Measurements from ENCODE around the gene NRG3.

Gene NRG3

DNA sequence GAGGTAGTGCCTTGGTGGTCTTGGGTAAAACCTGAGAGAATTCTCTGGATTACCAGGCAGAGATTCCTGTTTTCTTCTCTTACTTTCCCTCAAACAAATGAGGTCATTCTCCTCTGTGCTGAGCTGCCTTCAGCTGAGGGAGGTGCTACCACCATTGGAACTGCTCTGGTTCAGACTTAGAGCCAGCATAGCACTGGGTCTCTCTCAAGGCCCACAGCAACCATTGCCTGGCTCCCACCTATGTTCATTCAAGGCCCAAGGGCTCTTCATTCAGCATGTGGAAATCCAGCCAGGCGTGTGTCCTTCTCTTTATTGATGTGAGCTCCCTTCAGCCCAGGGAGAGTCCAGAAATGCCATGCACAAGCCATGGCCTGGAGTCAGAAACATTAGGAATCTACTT lies 261.1 kb downstream of the NRG3 start:
- no peak for DNase-seq

- no peak for DNase-seq
Observed at GRCh38 chr10:82144153-82144552, 269.2 kb downstream of the NRG3 start.

GRCh38 chr10:82148764-82149163 lies 273.8 kb downstream of the NRG3 start:
- no peak for DNase-seq

GRCh38 chr10:82149674-82150073 lies 274.7 kb downstream of the NRG3 start:
- no peak for DNase-seq

- DNase-seq, result no peak
Observed at GRCh38 chr10:82150123-82150900, 275.3 kb downstream of the NRG3 start.

DNA sequence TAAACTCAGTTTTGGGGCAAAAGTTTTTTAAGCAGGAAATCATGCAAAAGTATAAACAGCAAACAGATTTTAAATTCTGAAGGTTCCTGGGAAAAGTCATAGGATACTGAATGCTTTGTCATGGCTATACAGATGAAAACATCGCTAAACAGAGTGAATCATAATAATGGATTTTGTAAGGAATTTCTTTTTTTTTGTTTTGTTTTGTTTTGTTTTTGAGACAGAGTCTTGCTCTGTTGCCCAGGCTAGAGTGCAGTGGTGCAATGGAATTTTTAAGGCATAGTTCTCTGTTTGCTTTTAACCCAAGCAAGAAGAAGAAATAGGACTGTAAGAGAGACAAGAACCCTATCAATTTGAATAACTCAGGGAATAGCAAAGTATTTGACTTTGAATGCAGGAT lies 285.3 kb downstream of the NRG3 start:
- DNase-seq, result no peak

- no peak for DNase-seq
Observed at GRCh38 chr10:82161264-82161663, 286.3 kb downstream of the NRG3 start.

GRCh38 chr10:82162549-82163195 lies 287.7 kb downstream of the NRG3 start:
- DNase-seq, result no peak

DNA sequence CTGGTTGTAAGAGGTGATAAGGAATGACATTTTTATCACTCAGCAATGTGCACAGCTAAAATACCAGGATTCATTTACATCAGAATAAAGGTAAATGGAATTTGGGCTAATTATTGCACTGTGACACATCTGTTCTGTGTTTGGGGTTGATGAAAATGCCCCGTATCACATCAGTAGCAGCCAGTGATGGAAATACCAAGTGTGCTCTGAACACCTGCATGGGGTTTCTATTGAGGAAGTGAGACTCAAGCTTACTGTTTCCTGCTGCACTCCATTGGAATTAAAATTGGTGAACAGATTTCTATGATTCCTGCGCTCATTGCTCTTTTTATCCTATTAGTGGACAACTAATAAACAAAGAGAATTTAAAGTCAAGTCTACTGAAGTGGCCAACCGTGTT lies 296.9 kb downstream of the NRG3 start:
- no peak for DNase-seq

DNA sequence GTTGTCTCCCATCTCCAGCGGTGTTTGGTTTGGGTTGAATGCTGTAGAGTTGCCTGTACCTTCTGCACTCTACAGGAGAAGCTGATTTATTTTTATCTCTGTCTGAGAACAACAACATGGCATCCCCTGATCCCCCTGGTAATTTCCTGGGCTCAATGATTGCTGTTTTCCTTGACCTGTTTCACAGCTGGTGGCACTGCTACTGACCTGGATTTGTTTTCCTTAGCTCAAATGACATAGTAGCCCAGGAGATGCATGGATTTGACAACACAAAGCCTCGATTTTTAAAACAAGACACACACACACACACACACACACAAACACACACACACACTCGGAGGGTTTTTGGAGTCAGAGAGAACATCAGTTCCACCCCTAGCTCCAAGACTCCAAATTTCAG lies 301.6 kb downstream of the NRG3 start:
- no peak for DNase-seq

- DNase-seq, result no peak
Observed at GRCh38 chr10:82190432-82191260, 315.7 kb downstream of the NRG3 start.

- DNase-seq, result no peak
Observed at GRCh38 chr10:82191653-82192052, 316.7 kb downstream of the NRG3 start.

DNA sequence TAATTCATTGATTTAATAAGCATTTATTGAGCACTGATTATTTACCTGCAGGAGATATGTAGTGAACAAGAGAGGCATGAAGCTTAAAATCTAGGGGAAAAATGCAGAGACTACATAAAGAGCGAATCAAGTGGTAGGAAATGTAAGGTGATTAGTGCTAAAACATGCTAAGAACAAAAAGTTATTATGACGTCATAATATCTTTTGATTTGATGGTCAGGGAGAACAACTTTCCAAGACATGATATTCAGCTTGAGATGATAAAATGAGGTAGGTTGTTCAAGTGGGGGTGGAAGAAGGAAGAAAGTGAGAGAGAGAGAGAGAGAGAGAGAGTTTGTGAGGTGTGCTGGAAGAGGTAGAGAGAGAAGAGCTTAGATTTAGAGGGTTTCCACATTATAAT lies 317.7 kb downstream of the NRG3 start:
- DNase-seq, result no peak

GRCh38 chr10:82194419-82194818 lies 319.4 kb downstream of the NRG3 start:
- DNase-seq, result no peak

- DNase-seq, result no peak
Observed at GRCh38 chr10:82206831-82207230, 331.8 kb downstream of the NRG3 start.

- no peak for DNase-seq
Observed at GRCh38 chr10:82208726-82209125, 333.7 kb downstream of the NRG3 start.

DNA sequence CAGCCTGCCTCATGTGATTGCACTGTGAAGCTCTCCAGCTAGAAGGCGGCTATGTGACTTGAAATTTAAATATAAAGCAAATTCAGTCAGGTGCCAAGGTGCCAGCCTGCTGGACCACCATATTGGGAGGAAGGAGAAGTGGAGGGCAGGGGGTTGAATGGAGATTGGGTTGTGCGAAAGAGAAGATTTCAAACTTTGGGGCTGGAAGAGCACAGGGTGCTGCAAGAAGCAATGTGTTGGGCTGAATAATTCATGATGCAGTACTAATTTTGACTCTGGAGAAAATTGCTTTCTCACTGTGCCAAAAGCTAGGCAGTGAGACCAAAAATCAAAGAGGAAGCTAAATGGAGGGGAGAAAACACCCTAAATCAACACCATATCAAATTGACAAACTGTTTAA lies 335.3 kb downstream of the NRG3 start:
- DNase-seq, result no peak

GRCh38 chr10:82211346-82211745 lies 336.4 kb downstream of the NRG3 start:
- no peak for DNase-seq

DNA sequence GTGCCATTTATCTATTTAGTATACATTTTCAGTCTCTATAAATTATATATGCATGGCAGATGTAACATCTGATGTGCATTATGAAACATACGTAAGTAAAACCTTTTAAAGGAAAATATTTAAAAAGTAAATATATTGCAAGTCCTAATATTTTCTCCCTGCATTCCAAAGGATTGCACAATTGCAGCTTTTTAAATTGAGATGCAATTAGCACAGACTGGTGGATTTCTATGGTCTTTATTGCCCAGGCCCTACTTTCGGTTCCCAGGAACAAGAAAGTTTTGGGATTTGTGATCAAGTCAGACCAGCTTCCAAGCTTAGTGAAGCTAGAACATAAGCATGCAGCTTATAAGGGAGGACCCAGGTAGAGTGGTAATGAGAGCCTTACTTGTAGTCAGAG lies 337.8 kb downstream of the NRG3 start:
- no peak for DNase-seq

DNA sequence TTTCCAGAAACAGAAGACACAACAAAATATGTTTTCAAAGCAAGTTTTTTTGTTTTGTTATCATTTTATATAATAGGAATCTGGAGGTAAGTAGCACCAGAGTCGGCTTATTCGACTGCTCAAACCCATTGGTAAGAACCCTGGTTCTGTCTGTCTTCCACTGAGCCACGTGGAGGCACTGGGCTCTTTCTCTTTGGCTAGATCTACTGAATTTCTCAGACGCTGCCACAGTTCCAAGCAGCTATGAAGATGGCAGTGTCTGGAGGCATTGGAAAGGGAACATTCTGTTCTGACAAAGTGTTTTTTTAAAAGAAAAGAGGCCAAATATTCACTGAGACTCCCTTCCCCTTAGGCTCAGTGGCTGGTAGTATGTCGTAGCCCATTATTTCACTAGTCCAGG lies 338.8 kb downstream of the NRG3 start:
- DNase-seq, result no peak

GRCh38 chr10:82221056-82221455 lies 346.1 kb downstream of the NRG3 start:
- DNase-seq, result no peak

GRCh38 chr10:82221601-82222149 lies 346.7 kb downstream of the NRG3 start:
- no peak for DNase-seq

- DNase-seq, result no peak
Observed at GRCh38 chr10:82228701-82229100, 353.7 kb downstream of the NRG3 start.

DNA sequence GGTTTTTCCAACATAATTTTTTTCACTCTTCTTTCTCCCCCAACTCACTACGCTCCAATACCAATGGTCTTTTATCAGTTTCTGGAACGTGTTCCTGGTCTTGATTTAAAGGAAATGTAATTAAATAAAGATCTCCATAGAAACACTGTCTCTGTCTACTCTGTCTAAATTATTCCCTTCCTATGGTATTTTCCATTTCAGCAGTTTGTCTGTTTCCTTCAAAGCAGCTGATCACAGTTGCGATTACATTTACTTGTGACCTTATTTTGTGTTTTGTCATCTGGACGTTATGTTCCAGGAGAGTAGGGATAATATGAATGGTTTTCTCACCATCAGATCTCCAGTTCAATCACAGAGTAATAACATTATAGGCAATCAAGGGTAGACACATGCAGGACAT lies 359.2 kb downstream of the NRG3 start:
- no peak for DNase-seq
